ENCODE measurements around the gene FGF3.

The FGF3 gene

DNA sequence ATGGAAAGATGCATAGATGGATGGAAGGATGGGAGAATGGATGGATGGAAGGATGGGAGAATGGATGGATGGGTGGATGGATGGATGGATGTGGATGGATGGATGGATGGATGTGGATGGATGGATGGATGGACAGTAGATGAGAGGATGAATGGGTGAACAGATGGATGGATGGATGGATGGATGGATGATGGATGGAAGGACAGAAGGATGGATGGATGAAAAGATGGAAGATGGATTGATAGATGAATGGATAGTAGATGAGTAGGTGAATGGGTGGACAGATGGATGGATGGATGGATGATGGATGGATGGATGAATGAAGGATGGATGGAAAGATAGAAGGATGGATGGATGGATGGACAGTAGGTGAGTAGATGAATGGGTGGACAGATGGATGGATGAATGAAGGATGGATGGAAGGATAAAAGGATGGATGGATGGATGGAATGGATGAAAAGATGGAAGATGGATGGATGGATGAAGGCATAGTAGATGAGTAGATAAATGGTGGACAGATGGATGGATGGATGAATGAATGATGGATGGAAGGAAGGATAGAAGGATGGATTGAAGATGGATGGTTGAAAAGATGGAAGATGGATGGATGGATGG, 15.5 kb downstream of the FGF3 start:
- DNase-seq (ENCODE audit: low read depth) = no peak

- no peak for DNase-seq (ENCODE audit: low read depth)
Observed at GRCh38 chr11:69803022-69803421, 16.2 kb downstream of the FGF3 start.

- no peak for DNase-seq (ENCODE audit: low read depth)
Observed at GRCh38 chr11:69802590-69802989, 16.6 kb downstream of the FGF3 start.

GRCh38 chr11:69801513-69802335, 17.5 kb downstream of the FGF3 start:
- DNase-seq (ENCODE audit: low read depth) = no peak

DNA sequence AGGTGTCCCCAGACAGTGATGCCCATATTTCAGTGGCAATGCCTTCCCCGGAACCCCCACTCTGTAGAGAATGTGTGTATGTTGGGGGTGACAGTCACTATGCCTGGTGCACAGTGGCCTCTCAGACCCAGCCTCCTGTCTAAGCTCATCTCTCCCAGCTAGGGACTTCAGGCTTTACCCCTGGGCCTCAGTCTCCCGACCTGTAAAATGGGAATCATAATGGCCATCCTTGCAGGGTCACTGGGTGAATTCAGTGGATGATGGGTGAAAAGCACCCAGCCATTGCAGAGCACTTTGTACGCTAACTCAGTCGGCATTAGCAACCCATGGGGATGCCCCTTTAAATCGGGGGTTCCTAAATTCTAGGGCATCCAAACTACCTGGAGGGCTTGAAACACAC, 18.9 kb downstream of the FGF3 start:
- no peak for DNase-seq (ENCODE audit: low read depth)

- DNase-seq (ENCODE audit: low read depth) = no peak
Observed at GRCh38 chr11:69799582-69799981, 19.6 kb downstream of the FGF3 start.

DNA sequence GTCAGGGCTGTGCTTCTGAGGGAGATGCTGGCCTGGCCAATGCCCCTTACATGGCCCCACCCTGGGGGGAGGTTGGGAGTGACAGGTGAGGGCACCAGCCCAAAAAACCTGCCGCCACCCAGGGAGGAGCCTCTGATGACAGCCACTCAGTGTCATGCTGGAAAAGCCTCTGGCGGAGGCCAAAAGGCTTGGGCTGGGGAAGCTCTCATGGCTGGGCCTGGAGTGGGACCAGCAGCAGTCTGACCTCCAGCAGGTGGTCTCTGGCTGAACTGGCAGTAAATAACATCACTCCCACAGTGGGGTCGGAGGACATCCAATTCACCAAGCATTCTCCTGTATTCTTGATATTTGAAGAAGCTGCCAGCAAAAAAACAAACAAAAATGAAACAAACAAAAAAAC, 20.1 kb downstream of the FGF3 start:
- DNase-seq (ENCODE audit: low read depth) = no peak

GRCh38 chr11:69797737-69798528, 21.3 kb downstream of the FGF3 start:
- no peak for DNase-seq (ENCODE audit: low read depth)

GRCh38 chr11:69797156-69797555, 22.1 kb downstream of the FGF3 start:
- no peak for DNase-seq (ENCODE audit: low read depth)

DNA sequence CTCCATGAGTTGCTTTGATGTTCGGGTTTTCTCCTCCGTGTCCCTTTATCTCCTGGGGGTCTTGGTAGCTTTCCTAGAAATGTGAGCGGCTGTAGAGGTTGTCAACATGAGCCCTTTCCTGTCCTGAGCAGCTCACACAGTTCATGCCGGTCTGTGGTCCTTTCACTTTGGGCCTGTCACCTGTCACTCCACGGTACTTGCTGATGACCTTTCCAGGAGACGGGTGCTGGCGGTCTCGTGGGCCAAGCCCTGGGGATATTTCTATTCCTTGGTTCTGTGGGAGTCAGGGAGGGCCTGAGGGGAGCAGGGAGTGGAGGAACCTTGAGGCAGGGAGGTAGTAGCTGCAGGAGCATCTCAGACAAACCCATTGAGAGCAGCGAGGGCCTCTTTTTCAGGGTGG, 23.2 kb downstream of the FGF3 start:
- DNase-seq (ENCODE audit: low read depth) = no peak

- DNase-seq (ENCODE audit: low read depth) = peak; percentile 31
Observed at GRCh38 chr11:69791276-69792180, 27.7 kb downstream of the FGF3 start.

- no peak for DNase-seq (ENCODE audit: low read depth)
Observed at GRCh38 chr11:69788956-69789355, 30.3 kb downstream of the FGF3 start.

GRCh38 chr11:69787906-69788305, 31.3 kb downstream of the FGF3 start:
- no peak for DNase-seq (ENCODE audit: low read depth)

- no peak for DNase-seq (ENCODE audit: low read depth)
Observed at GRCh38 chr11:69787457-69787856, 31.8 kb downstream of the FGF3 start.

- DNase-seq (ENCODE audit: low read depth) = no peak
Observed at GRCh38 chr11:69781241-69781640, 38.0 kb downstream of the FGF3 start.

- DNase-seq (ENCODE audit: low read depth) = no peak
Observed at GRCh38 chr11:69778373-69778772, 40.8 kb downstream of the FGF3 start.

GRCh38 chr11:69775163-69775755, 44.0 kb downstream of the FGF3 start, which contains the start of gene FGF4:
TSS of gene FGF4 (minus strand) at chr11:69775341. CDS start at chr11:69775084, 257 bp downstream.
- DNase-seq (ENCODE audit: low read depth) = no peak

DNA sequence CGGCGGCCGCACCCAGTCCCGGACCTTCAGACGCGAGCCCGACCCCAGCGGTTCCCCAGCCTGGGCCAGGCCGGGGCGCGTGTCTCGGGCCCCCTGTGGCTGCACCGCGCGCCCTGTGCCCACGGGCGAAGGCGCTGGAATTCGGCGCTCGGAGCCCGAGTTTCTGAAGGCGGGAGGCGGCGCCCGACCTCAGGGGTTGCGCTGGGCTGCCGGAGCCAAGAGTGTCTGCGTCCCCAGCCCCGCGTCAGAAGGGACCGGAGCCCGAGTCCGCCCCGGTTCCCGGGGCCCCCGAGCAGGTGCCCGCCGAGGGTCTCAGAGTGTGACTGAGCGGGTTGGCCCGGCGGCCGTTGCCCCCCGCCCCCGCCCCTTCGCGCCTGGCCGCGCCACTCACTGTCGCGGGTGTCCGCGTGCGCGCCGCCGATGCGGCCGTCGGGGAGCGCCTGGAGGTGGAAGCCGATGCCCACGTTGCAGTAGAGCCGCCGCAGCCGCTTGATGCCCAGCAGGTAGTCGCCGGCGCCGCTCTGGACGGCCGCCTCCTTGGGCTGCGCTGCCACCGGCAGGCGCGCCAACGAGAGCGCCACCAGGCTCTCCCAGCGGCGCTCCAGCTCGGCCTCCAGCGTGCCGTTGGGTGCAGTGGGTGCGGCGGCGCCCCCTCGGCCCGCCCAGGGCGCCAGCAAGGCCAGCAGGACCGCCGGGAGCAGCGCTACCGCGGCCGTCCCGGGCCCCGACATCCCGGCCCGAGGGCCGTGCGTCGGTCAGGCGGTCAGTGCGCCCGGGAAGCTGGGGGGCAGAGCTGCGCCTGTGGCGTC, 44.7 kb downstream of the FGF3 start:
- DNase-seq (ENCODE audit: low read depth) = no peak

GRCh38 chr11:69773626-69774353, 45.4 kb downstream of the FGF3 start:
- DNase-seq (ENCODE audit: low read depth) = no peak

GRCh38 chr11:69771466-69771865, 47.8 kb downstream of the FGF3 start:
- DNase-seq (ENCODE audit: low read depth) = no peak
